ENCODE results near the gene PP2D1. TPM values are rescaled to one million over a fixed set of nuclear protein-coding genes. Genes with fewer than 3 reads are reported as not detected.
"Not testable (repeated sequence)": the region's sequence is repeated elsewhere in the genome, so short reads cannot be mapped to it uniquely, and the experiment has no call there.

Gene PP2D1
- total RNA-seq, 2 experiments from 2014 or later = not detected

- Mint-ChIP-seq H3K9me3 (no peaks in the 10 kb centered on the region), H3K4me3 (no peak overlapping the region), H3K36me3 (peaks cover 6% of the 10 kb centered on the region), H3K4me1 (ENCODE audit: low read depth) (peaks cover 64% of the 10 kb centered on the region), H3K27ac (peak overlapping the region; percentile 52), H3K27me3 (no peaks in the 10 kb centered on the region)
- ChIA-PET CTCF (interaction anchor here (4.0 kb wide), 1 partner anchor 10 kb away, joined by 23 read pairs; the partner anchor contains the start of gene KAT2B), POLR2A (interaction anchor here (7.1 kb wide), 1 partner anchor 9 kb away, joined by 88 read pairs; the partner anchor contains the start of gene KAT2B)
- intact Hi-C loops (cut with micrococcal nuclease) = loop anchor here (10.0 kb wide), 2 partner anchors 1306 to 1406 kb away; no protein-coding TSS in a partner anchor
- no peak for DNase-seq
These were observed 39.2 kb upstream of the PP2D1 start for GRCh38 chr3:20051123-20051806.

GRCh38 chr3:20047976-20048883 is 36.2 kb upstream of the PP2D1 start:
- Mint-ChIP-seq H3K4me1 (ENCODE audit: low read depth) (peaks cover 87% of the 10 kb centered on the region), H3K9me3 (no peaks in the 10 kb centered on the region), H3K36me3 (peaks cover 3% of the 10 kb centered on the region), H3K27ac (no peak overlapping the region), H3K4me3 (no peak overlapping the region), H3K27me3 (no peaks in the 10 kb centered on the region)
- DNase-seq = no peak
- intact Hi-C loops (cut with micrococcal nuclease) = loop anchor here (1.0 kb wide), 1 partner anchor 9 kb away; no protein-coding TSS in a partner anchor
- ChIA-PET POLR2A (no interaction called here), CTCF (no interaction called here)

DNA sequence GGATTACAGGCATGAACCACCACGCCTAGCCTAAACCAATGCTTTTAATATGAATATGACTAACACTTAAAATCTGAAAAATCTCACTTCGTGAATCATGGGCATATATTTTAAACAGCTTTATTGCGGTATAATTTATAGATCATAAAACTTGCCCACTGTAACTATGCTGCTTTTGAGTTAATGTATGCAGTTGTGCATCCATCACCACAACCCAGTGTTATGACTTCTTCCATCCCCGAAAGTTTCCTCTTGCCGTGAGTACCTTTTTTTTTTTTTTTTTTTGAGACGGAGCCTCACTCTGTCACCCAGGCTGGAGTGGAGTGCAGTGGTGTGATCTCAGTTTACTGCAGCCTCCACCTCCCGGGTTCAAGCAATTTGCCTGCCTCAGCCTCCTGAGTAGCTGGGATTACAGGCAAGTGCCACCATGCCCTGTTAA is 35.3 kb upstream of the PP2D1 start:
- Mint-ChIP-seq H3K4me1 (ENCODE audit: low read depth) (peaks cover 87% of the 10 kb centered on the region), H3K36me3 (peaks cover 3% of the 10 kb centered on the region), H3K9me3 (no peaks in the 10 kb centered on the region), H3K27ac (peak overlapping the region; percentile 33), H3K4me3 (no peak overlapping the region), H3K27me3 (no peaks in the 10 kb centered on the region)
- ChIA-PET POLR2A (no interaction called here), CTCF (no interaction called here)
- intact Hi-C loops (cut with micrococcal nuclease) = loop anchor here (1.0 kb wide), 1 partner anchor 10 kb away; no protein-coding TSS in a partner anchor
- no peak for DNase-seq

DNA sequence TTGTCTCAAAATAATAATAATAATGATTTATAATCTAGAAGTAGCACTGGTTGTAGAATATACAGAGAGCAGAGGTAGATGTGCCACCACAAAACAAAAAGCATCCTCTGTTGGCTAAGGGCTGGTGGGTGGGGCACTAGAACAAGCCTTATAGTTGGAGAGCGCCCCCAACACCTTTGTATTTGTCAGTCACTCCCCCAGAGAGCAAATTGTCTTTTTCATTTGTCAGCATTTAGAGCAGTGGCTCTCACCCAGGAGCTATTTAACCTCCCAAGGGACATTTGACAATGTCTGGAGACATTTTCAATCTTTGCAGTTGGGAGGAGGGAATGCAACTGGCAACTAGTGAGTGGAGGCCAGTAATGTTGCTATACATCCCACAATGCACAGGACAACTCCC is 34.5 kb upstream of the PP2D1 start:
- H3K4me1 Mint-ChIP-seq (ENCODE audit: low read depth) = peaks cover 87% of the 10 kb centered on the region
- ChIA-PET POLR2A (no interaction called here), CTCF (no interaction called here)
- H3K4me3 Mint-ChIP-seq = no peak overlapping the region
- no peak overlapping the region for H3K27ac Mint-ChIP-seq
- H3K36me3 Mint-ChIP-seq = peaks cover 3% of the 10 kb centered on the region
- DNase-seq = no peak
- no peaks in the 10 kb centered on the region for H3K27me3 Mint-ChIP-seq
- no peaks in the 10 kb centered on the region for H3K9me3 Mint-ChIP-seq
- intact Hi-C loops (cut with micrococcal nuclease) = no loop called here

DNA sequence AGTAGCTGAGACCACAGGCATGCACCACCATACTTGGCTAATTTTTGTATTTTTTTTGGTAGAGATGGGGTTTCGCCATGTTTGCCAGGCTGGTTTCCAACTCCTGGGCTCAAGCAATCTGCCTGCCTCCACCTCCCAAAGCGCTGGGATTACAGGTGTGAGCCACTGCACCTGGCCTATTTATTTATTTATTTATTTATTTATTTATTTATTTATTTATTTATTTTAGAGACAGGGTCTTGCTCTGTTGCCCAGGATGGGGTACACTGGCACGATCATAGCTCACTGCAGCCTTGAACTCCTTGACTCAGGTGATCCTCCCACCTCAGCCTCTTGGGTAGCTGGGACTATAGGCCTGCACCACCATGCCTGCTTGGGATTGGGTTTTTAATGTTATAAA is 33.1 kb upstream of the PP2D1 start:
- peaks cover 75% of the 10 kb centered on the region for H3K4me1 Mint-ChIP-seq (ENCODE audit: low read depth)
- intact Hi-C loops (cut with micrococcal nuclease); DNase-seq; H3K9me3 Mint-ChIP-seq; H3K4me3 Mint-ChIP-seq; H3K36me3 Mint-ChIP-seq; H3K27ac Mint-ChIP-seq; H3K27me3 Mint-ChIP-seq: not testable (repeated sequence)
- CTCF ChIA-PET = interaction anchor here (1.5 kb wide), 1 partner anchor 9 kb away, joined by 5 read pairs; no protein-coding TSS in a partner anchor
- POLR2A ChIA-PET = interaction anchor here (5.5 kb wide), 1 partner anchor 9 kb away, joined by 88 read pairs; no protein-coding TSS in a partner anchor

DNA sequence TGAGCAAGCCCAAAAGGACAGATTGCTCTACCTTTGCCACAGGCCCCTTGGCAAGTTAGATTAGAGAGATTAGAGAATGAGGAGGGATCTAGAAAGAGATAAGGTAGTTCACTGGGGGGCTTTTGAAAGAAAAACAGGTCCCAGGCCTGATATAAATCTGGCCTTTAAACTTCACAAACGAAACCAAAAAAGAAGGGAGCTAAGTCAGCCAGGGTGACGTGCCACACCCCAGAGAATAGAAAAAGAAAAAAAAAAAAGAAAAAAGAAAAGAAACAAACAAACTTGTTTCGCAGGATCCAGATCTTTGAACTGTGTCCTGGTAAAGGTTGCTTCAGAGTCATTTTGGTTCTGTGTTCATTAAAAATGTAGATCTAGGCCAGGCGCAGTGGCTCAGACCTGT is 31.8 kb upstream of the PP2D1 start:
- DNase-seq = no peak
- POLR2A ChIA-PET = interaction anchor here (1.0 to 5.5 kb wide), 3 partner anchors 10 to 96 kb away, joined by 4 to 88 read pairs (median 5); no protein-coding TSS in a partner anchor
- Mint-ChIP-seq H3K9me3 (no peaks in the 10 kb centered on the region), H3K4me1 (ENCODE audit: low read depth) (peaks cover 68% of the 10 kb centered on the region), H3K27me3 (no peaks in the 10 kb centered on the region), H3K27ac (peak overlapping the region; percentile 88), H3K4me3 (peak overlapping the region; percentile 66), H3K36me3 (no peaks in the 10 kb centered on the region)
- intact Hi-C loops (cut with micrococcal nuclease) = no loop called here
- CTCF ChIA-PET = interaction anchor here (0.6 to 1.2 kb wide), 2 partner anchors 20 to 106 kb away, joined by 3 read pairs; no protein-coding TSS in a partner anchor

GRCh38 chr3:20043396-20043795 is 31.3 kb upstream of the PP2D1 start:
- POLR2A ChIA-PET = interaction anchor here (1.0 to 5.5 kb wide), 3 partner anchors 11 to 96 kb away, joined by 4 to 88 read pairs (median 5); no protein-coding TSS in a partner anchor
- peak; percentile 69 for DNase-seq
- Mint-ChIP-seq H3K9me3 (no peaks in the 10 kb centered on the region), H3K36me3 (no peaks in the 10 kb centered on the region), H3K4me1 (ENCODE audit: low read depth) (peaks cover 69% of the 10 kb centered on the region), H3K27ac (peak overlapping the region; percentile 88), H3K4me3 (peak overlapping the region; percentile 66), H3K27me3 (no peaks in the 10 kb centered on the region)
- CTCF ChIA-PET = interaction anchor here (0.6 to 1.2 kb wide), 2 partner anchors 20 to 106 kb away, joined by 3 read pairs; no protein-coding TSS in a partner anchor
- intact Hi-C loops (cut with micrococcal nuclease) = no loop called here

- peak overlapping the region; percentile 91 for H3K4me3 Mint-ChIP-seq
- peaks cover 67% of the 10 kb centered on the region for H3K4me1 Mint-ChIP-seq (ENCODE audit: low read depth)
- H3K36me3 Mint-ChIP-seq = no peaks in the 10 kb centered on the region
- DNase-seq = no peak
- peak overlapping the region; percentile 94 for H3K27ac Mint-ChIP-seq
- no peaks in the 10 kb centered on the region for H3K9me3 Mint-ChIP-seq
- intact Hi-C loops (cut with micrococcal nuclease) = no loop called here
- CTCF ChIA-PET = interaction anchor here (1.1 to 2.8 kb wide), 3 partner anchors 10 to 61 kb away, joined by 3 to 23 read pairs (median 4); no protein-coding TSS in a partner anchor
- POLR2A ChIA-PET = interaction anchor here (0.5 to 5.5 kb wide), 7 partner anchors 12 to 144 kb away, joined by 3 to 88 read pairs (median 5); partner anchors contain the start of genes RAB5A and SGO1
- H3K27me3 Mint-ChIP-seq = no peaks in the 10 kb centered on the region
These were observed 30.3 kb upstream of the PP2D1 start for GRCh38 chr3:20042331-20042730.

- peak; percentile 90 for DNase-seq
- H3K9me3 Mint-ChIP-seq = no peaks in the 10 kb centered on the region
- ChIA-PET CTCF (interaction anchor here (1.0 to 2.8 kb wide), 9 partner anchors 11 to 145 kb away, joined by 3 to 23 read pairs (median 4); partner anchors contain the start of gene SGO1), POLR2A (interaction anchor here (0.5 to 5.5 kb wide), 10 partner anchors 13 to 145 kb away, joined by 3 to 88 read pairs (median 7); partner anchors contain the start of genes RAB5A and SGO1)
- H3K27me3 Mint-ChIP-seq = no peaks in the 10 kb centered on the region
- no peaks in the 10 kb centered on the region for H3K36me3 Mint-ChIP-seq
- H3K27ac Mint-ChIP-seq = peak overlapping the region; percentile 94
- H3K4me3 Mint-ChIP-seq = peak overlapping the region; percentile 91
- intact Hi-C loops (cut with micrococcal nuclease) = loop anchor here (1.0 to 2.0 kb wide), 6 partner anchors 13 to 156 kb away; partner anchors contain the start of gene SGO1
- H3K4me1 Mint-ChIP-seq (ENCODE audit: low read depth) = peaks cover 59% of the 10 kb centered on the region
These were observed 29.2 kb upstream of the PP2D1 start for GRCh38 chr3:20041197-20041780.

DNA sequence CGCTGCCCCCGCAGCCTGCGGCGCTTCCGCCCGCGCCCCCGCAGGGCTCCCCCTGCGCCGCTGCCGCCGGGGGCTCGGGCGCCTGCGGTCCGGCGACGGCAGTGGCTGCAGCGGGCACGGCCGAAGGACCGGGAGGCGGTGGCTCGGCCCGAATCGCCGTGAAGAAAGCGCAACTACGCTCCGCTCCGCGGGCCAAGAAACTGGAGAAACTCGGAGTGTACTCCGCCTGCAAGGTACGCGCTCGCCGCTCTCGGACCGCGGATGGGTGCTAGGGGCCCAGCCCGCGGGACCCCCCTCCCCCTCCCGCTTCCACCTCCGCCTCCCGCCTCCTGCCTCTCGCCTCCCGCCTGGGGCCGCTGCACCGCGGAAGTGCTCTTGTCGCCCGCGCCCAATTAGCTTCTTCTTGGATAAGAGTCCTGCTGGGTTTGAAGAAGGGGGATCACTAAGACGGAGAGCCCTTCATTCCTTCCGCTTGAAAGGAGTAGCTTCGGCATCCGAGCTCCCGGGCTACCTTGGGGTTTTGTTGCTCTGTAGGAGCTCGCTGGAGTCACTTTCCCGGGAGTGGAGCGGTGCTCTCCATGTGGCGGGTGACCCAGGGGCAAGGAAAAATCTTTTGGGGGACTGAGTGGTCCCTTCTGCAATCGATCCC is 28.6 kb upstream of the PP2D1 start:
- POLR2A ChIA-PET = interaction anchor here (0.5 to 5.5 kb wide), 11 partner anchors 14 to 145 kb away, joined by 3 to 88 read pairs (median 7); partner anchors contain the start of genes RAB5A and SGO1
- Mint-ChIP-seq H3K27me3 (no peaks in the 10 kb centered on the region), H3K27ac (peak overlapping the region; percentile 94), H3K4me1 (ENCODE audit: low read depth) (peaks cover 53% of the 10 kb centered on the region), H3K36me3 (no peaks in the 10 kb centered on the region), H3K9me3 (no peaks in the 10 kb centered on the region), H3K4me3 (peak overlapping the region; percentile 91)
- intact Hi-C loops (cut with micrococcal nuclease) = loop anchor here (1.0 to 2.0 kb wide), 6 partner anchors 14 to 156 kb away; partner anchors contain the start of gene SGO1
- peak; percentile 83 for DNase-seq
- CTCF ChIA-PET = interaction anchor here (0.6 to 2.8 kb wide), 9 partner anchors 11 to 145 kb away, joined by 3 to 23 read pairs (median 4); partner anchors contain the start of gene SGO1
